Bronchial epithelial cell (primary cell): ENCODE data around the gene ACTR3C. TPM values are rescaled to one million over a fixed set of nuclear protein-coding genes. Genes with fewer than 3 reads are reported as not detected.

Experiments used
- DNase-seq: peaks from one replicate; pipeline ENCODE4 v3.0.0-alpha.2; 2010; ENCODE audit warnings: low read depth
- FAIRE-seq: peaks from 2 replicates; lab custom pipeline; 2011; peaks lifted over from hg19 to GRCh38; lab: Jason Lieb, UNC
- H3K27me3 ChIP-seq: 2 replicates; pipeline ENCODE4 v1.5.1; 2011; ENCODE audit warnings: low read length; ENCODE audit not compliant: control insufficient read depth, insufficient read depth
- H3K36me3 ChIP-seq: 2 replicates; pipeline ENCODE4 v1.5.1; 2011; ENCODE audit warnings: low read length; ENCODE audit not compliant: control insufficient read depth, insufficient read depth
- H3K4me3 ChIP-seq: 2 replicates; pipeline ENCODE4 v1.5.1; 2011; ENCODE audit warnings: mild to moderate bottlenecking, low read depth, low read length, control low read depth
- total RNA-seq: library from RNA; depleted of rRNA; stranded (reverse); fragments of >200 nt; gene quantifications from 2 replicates; pipeline ENCODE4 v1.2.1, GENCODE V29; 2014
- TF ChIP-seq, protein P1 (sequence below): IDR thresholded peaks from 2 replicates; pipeline ENCODE4 v1.5.1; 2011; ENCODE audit warnings: mild to moderate bottlenecking, moderate library complexity, low read length, control low read depth, inconsistent platforms; ENCODE audit not compliant: insufficient read depth, severe bottlenecking

The ACTR3C gene
- total RNA-seq, 1 donor from 2014 or later, result 4.2 TPM

DNA sequence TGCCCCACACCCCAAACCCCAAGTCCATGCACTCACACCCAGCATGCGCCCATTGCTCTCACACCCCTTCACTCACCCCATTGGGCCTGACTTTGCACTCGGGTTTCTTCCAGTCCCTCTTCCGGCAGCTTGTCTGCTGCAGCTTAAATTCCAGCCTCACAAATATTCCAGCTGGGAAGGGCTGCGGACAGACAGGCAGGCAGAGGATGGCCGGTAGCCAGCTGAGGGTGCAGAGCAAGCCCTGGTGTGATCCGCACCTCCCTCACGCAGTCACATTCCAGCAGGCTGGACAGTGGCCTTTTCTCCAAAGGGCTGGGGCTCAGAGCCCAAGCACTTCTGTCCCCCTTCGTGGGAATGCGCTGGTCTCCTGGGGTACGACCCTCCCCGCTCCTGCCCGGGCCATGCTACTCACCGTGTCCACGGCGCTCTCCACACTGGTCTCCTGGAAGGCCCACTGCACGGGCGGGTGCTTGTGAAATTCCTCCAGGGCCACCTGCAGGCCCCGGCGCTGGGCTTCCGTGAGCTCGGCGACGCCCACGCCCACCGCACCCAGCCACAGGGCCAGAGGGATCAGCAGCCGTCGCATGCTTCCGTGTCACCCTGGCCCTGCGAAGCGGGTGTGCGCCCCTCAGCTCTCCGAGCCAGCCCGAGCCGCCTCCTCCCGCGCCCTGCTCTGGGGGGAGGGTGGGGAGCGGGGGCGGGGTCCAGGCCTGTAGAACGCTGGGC is 16.8 kb upstream of the ACTR3C start:
- FAIRE-seq, result no peak
- H3K36me3 ChIP-seq, result no peaks in the 10 kb centered on the region
- peaks cover 21% of the 10 kb centered on the region for H3K27me3 ChIP-seq
- H3K4me3 ChIP-seq, result no peak overlapping the region
- DNase-seq, result no peak
- TF ChIP-seq, protein P1, sequence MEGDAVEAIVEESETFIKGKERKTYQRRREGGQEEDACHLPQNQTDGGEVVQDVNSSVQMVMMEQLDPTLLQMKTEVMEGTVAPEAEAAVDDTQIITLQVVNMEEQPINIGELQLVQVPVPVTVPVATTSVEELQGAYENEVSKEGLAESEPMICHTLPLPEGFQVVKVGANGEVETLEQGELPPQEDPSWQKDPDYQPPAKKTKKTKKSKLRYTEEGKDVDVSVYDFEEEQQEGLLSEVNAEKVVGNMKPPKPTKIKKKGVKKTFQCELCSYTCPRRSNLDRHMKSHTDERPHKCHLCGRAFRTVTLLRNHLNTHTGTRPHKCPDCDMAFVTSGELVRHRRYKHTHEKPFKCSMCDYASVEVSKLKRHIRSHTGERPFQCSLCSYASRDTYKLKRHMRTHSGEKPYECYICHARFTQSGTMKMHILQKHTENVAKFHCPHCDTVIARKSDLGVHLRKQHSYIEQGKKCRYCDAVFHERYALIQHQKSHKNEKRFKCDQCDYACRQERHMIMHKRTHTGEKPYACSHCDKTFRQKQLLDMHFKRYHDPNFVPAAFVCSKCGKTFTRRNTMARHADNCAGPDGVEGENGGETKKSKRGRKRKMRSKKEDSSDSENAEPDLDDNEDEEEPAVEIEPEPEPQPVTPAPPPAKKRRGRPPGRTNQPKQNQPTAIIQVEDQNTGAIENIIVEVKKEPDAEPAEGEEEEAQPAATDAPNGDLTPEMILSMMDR, result no peak

DNA sequence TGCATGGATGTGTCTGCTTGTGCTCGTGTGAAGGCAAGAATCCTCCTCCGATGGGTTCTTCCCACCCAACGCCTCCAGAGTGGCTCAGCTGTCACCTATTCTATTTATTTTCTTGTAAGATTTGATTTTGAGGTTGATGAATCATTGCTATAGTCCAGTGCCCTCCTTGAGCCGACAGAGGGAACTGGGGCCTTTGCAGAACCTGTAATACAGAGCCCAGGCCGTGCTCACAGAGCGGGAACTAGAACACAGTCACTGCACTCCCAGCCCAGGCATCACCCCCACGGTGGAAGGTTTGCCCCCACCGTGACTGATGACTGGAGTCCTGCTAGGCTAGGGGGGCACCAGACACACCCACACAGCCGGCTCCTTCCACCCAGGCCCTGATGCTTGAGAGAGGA is 16.1 kb upstream of the ACTR3C start:
- Histone ChIP-seq H3K27me3 (peaks cover 21% of the 10 kb centered on the region), H3K4me3 (no peak overlapping the region), H3K36me3 (no peaks in the 10 kb centered on the region)
- TF ChIP-seq, protein P1, result no peak
- DNase-seq (no peak), FAIRE-seq (no peak)

DNA sequence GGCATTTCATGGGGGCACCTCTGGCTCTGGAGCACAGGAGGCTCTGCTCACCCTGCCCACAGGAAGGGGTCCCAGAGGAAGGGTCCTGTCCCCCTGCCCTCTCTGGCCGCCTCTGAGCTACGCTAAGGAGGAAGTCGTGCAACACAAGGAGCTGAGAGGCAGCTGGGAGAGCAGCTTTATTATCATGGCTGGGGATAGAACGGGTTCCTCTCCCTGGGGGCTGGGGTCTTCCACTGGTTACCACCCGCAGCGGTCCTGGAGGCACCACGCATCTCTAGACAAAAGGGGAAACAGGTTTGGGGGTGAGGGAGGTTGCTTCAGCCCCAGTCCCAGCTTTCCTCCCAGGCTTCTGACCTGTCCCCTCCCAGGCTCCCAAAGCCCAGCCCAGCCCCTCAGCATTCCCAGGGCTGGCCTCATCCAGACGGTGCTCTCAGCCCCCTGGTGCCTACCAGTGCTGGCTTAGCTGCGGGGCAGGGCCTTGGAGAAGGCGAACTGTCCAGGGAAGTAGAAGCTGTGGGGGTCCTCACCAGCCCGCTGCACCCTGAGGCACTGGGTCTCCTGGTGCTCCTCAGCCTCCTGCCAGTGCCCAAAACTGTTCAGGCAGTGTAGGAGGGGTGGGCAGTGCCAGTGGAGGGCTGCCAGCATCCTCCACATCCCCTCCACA is 15.0 kb upstream of the ACTR3C start:
- no peaks in the 10 kb centered on the region for H3K36me3 ChIP-seq
- DNase-seq (no peak), FAIRE-seq (no peak)
- TF ChIP-seq, protein P1, result no peak
- H3K4me3 ChIP-seq, result no peak overlapping the region
- peaks cover 18% of the 10 kb centered on the region for H3K27me3 ChIP-seq

DNA sequence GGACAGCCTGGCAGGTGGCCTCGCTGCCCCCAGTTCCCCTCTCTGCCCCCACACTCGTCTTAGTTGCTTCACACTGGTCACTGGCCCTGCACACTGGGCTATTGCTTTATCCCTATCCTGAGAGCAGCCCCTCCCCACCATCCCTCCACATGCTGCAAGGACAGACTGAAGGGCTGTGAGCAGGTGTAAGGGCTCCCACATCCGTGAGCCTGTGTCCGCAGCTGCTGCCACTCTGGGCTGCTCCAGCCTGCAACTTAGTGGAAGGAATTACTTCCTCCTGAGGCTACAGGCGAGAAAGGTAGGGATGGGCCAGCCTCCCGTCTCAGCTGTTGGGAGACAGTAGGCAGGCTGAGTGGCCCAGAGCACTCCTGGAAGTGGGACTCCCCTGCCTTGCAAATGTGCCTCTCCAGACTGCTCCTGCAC is 14.3 kb upstream of the ACTR3C start:
- DNase-seq, result no peak
- Histone ChIP-seq H3K4me3 (no peak overlapping the region), H3K27me3 (peaks cover 15% of the 10 kb centered on the region), H3K36me3 (no peaks in the 10 kb centered on the region)
- TF ChIP-seq, protein P1, result no peak
- no peak for FAIRE-seq

DNA sequence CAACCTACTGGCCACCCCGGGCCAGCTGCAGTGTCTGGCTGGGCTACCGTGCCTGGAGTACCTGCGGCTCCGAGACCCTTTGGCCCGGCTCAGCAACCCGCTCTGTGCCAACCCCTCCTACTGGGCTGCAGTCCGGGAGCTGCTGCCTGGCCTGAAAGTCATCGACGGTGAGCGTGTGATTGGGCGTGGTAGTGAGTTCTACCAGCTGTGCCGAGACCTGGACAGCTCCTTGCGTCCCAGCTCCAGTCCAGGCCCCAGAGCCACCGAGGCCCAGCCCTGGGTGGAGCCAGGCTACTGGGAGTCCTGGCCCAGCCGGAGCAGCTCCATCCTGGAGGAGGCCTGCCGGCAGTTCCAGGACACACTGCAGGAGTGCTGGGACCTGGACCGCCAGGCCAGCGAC is 13.8 kb upstream of the ACTR3C start:
- Histone ChIP-seq H3K4me3 (no peak overlapping the region), H3K27me3 (peaks cover 12% of the 10 kb centered on the region), H3K36me3 (no peaks in the 10 kb centered on the region)
- DNase-seq, result no peak
- TF ChIP-seq, protein P1, result no peak
- no peak for FAIRE-seq
